Loucy (cell line): ENCODE measurements around the gene CEP131.

Experiments used
- EZH2phosphoT487 ChIP-seq: fragments of 200-600 bp; IDR thresholded peaks from 2 replicates; pipeline ENCODE4 v1.6.1; 2018; ENCODE audit warnings: antibody characterized with exemption, mild to moderate bottlenecking, moderate library complexity, borderline replicate concordance
- TF ChIP-seq, protein P1 (sequence below): fragments of 200-600 bp; sonication (generic); conservative IDR thresholded peaks from 2 replicates; pipeline ENCODE4 v1.5.1; 2014; ENCODE audit warnings: mild to moderate bottlenecking, antibody characterized with exemption, low read length

DNA sequence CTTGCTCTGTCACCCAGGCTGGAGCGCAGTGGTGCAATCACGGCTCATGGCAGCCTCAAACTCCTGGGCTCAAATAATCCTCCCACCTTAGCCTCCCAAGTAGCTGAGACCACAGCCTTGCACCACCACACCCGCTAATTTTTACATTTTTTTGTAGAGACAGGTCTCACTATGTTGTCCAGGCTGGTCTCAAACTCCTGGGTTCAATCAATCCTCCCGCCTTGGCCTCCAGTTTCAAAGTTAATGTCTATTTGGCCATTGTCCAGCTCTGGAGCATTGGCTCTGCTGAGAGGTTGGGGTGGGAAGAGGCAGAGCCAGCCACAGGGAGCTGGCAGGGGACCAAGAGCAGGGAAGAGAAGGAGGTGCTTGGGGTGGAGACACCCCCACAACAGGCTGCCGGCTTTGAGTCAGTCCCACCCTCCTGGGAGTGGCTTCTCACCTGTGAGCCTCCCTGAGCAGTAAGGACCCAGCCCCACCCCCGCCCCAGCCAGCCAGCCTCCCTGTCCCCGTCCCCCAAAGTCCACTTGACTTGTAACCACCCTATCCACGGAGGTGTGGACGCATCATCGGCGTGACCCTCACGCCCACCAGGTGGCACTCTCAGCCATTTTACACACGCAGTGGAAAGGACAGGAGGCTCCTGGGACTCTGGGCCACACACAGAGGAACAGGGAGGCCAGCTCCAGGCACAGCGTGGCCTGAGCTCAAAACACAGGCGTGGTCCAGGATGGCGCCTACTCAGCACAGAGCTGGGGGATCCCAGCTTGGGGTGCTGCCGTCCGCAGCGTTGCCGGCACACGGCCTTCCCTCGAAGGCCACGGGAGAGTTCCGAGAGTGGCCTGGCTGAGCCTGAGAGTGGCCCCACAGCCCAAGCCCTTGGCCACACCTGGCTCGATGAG, 80.2 kb downstream of the CEP131 start:
- TF ChIP-seq, protein P1, sequence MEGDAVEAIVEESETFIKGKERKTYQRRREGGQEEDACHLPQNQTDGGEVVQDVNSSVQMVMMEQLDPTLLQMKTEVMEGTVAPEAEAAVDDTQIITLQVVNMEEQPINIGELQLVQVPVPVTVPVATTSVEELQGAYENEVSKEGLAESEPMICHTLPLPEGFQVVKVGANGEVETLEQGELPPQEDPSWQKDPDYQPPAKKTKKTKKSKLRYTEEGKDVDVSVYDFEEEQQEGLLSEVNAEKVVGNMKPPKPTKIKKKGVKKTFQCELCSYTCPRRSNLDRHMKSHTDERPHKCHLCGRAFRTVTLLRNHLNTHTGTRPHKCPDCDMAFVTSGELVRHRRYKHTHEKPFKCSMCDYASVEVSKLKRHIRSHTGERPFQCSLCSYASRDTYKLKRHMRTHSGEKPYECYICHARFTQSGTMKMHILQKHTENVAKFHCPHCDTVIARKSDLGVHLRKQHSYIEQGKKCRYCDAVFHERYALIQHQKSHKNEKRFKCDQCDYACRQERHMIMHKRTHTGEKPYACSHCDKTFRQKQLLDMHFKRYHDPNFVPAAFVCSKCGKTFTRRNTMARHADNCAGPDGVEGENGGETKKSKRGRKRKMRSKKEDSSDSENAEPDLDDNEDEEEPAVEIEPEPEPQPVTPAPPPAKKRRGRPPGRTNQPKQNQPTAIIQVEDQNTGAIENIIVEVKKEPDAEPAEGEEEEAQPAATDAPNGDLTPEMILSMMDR, result peak; percentile 74
- no peak for TF ChIP-seq EZH2phosphoT487
